Measurements from ENCODE around the gene MAP7D2.

Gene MAP7D2

GRCh38 chrX:20112022-20112774 lies 4.5 kb downstream of the MAP7D2 start:
- no peak for DNase-seq

GRCh38 chrX:20111271-20111670 lies 5.4 kb downstream of the MAP7D2 start:
- no peak for DNase-seq

- DNase-seq, result no peak
These were observed 14.6 kb downstream of the MAP7D2 start for GRCh38 chrX:20101934-20102581.

- no peak for DNase-seq
These were observed 25.2 kb downstream of the MAP7D2 start for GRCh38 chrX:20091499-20091898.

- DNase-seq, result no peak
These were observed 26.9 kb downstream of the MAP7D2 start for GRCh38 chrX:20089845-20090244.

- DNase-seq, result no peak
These were observed 36.4 kb downstream of the MAP7D2 start for GRCh38 chrX:20080277-20080676.

GRCh38 chrX:20071511-20072079 lies 45.1 kb downstream of the MAP7D2 start:
- DNase-seq, result no peak

- no peak for DNase-seq
These were observed 48.8 kb downstream of the MAP7D2 start for GRCh38 chrX:20067709-20068561.

- peak; percentile 5 for DNase-seq
These were observed 49.6 kb downstream of the MAP7D2 start for GRCh38 chrX:20066968-20067708.

GRCh38 chrX:20063716-20064351 lies 52.9 kb downstream of the MAP7D2 start:
- no peak for DNase-seq

GRCh38 chrX:20063153-20063552 lies 53.6 kb downstream of the MAP7D2 start:
- DNase-seq, result no peak

GRCh38 chrX:20061855-20062254 lies 54.9 kb downstream of the MAP7D2 start:
- no peak for DNase-seq

- no peak for DNase-seq
These were observed 55.6 kb downstream of the MAP7D2 start for GRCh38 chrX:20060961-20061748.

GRCh38 chrX:20059467-20060128 lies 57.1 kb downstream of the MAP7D2 start:
- no peak for DNase-seq

GRCh38 chrX:20057479-20057878 lies 59.2 kb downstream of the MAP7D2 start:
- no peak for DNase-seq

- no peak for DNase-seq
These were observed 60.0 kb downstream of the MAP7D2 start for GRCh38 chrX:20056704-20057103.

GRCh38 chrX:20053537-20053936 lies 63.2 kb downstream of the MAP7D2 start:
- DNase-seq, result no peak

GRCh38 chrX:20046864-20047263 lies 69.8 kb downstream of the MAP7D2 start:
- no peak for DNase-seq

GRCh38 chrX:20046223-20046622 lies 70.5 kb downstream of the MAP7D2 start:
- no peak for DNase-seq

- DNase-seq, result no peak
These were observed 74.5 kb downstream of the MAP7D2 start for GRCh38 chrX:20042221-20042620.

- no peak for DNase-seq
These were observed 77.7 kb downstream of the MAP7D2 start for GRCh38 chrX:20038966-20039365.

Data from CD4-positive, alpha-beta T cell treated with Interleukin-4 for 4 hours (primary cell).